Spleen (tissue), 7 donors: Measurements from ENCODE around the gene FMN2.

ENCODE experiments used
- POLR2A ChIP-seq, 3 donors: fragments of 450-650 bp; IDR thresholded peaks; one replicate each; pipeline ENCODE4 v1.5.1; 2017; ENCODE audit warnings: antibody characterized with exemption in 3 of 3, mild to moderate bottlenecking in 1 of 3
- POLR2AphosphoS5 ChIP-seq, 3 donors: sonication (generic); formaldehyde crosslinking; IDR thresholded peaks; one replicate each; pipeline ENCODE4 v1.5.1; 2017; ENCODE audit warnings: antibody characterized with exemption in 3 of 3
- TF ChIP-seq, protein P1 (sequence below), 11 experiments: fragments of 200-600 bp in 7 of 11; fragments of 450-650 bp in 4 of 11; sonication (generic) in 4 of 11; IDR thresholded peaks in 8 of 11; conservative IDR thresholded peaks in 3 of 11; 1 replicate in 7 of 11; 2 replicates in 4 of 11; pipeline versions ENCODE4 v1.4.0 to v1.8.0; 2016 to 2021; ENCODE audit warnings: antibody characterized with exemption in 11 of 11, inconsistent platforms in 4 of 11, mild to moderate bottlenecking in 1 of 11
- donor health status: DM: no; HTN: no; CAD: no; lungs with moderate emphysema.
- donor health status: DM: no; HTN: no; CAD: no.
- donor health status: DM: no; HTN: no; CAD: no.

DNA sequence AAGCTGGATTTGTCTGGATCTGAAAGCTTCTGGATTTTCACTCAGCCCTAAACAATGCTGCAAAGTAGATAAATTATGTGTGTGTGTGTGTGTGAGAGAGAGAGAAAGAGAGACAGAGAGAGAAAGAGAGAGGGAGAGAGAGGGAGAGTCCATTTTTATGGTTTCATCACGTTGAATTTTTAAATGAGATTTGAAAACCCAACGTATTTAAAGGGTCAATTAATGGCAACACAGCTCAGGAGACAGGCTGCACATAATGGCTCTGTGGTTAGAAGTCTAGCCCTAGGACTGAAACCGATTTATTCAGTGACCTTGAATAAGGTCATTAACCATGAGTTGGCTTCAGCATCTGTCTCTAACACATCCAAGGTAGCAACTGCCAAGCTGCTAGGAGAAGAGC lies 35.3 kb upstream of the FMN2 start:
- TF ChIP-seq POLR2A (IDR thresholded peaks at IDR 0.05) (no peak), POLR2AphosphoS5 (IDR thresholded peaks at IDR 0.05) (no peak)
- TF ChIP-seq, protein P1, sequence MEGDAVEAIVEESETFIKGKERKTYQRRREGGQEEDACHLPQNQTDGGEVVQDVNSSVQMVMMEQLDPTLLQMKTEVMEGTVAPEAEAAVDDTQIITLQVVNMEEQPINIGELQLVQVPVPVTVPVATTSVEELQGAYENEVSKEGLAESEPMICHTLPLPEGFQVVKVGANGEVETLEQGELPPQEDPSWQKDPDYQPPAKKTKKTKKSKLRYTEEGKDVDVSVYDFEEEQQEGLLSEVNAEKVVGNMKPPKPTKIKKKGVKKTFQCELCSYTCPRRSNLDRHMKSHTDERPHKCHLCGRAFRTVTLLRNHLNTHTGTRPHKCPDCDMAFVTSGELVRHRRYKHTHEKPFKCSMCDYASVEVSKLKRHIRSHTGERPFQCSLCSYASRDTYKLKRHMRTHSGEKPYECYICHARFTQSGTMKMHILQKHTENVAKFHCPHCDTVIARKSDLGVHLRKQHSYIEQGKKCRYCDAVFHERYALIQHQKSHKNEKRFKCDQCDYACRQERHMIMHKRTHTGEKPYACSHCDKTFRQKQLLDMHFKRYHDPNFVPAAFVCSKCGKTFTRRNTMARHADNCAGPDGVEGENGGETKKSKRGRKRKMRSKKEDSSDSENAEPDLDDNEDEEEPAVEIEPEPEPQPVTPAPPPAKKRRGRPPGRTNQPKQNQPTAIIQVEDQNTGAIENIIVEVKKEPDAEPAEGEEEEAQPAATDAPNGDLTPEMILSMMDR (IDR thresholded peaks at IDR 0.05 in 8 of 11, conservative IDR thresholded peaks at IDR 0.05 in 3 of 11), result no peak
